Mesendoderm (in vitro differentiated cells): ENCODE data around the gene CD63.
A peak's percentile ranks its signal among the peaks of the same experiment; 100 is the strongest.

ENCODE experiments used
- DNase-seq: peaks from one replicate; pipeline ENCODE4 v3.0.0; 2013
- H2AK5ac ChIP-seq: 2 replicates; pipeline ENCODE4 v1.6.1; 2013; ENCODE audit warnings: low read length, inconsistent platforms
- H2BK120ac ChIP-seq: 2 replicates; pipeline ENCODE4 v1.6.1; 2013; ENCODE audit warnings: low read depth, mild to moderate bottlenecking, low read length, moderate library complexity, mixed read lengths
- H2BK15ac ChIP-seq: replicated peaks from 2 replicates; pipeline ENCODE4 v1.6.1; 2013; ENCODE audit warnings: low read depth, mild to moderate bottlenecking, moderate library complexity
- H2BK5ac ChIP-seq: 2 replicates; pipeline ENCODE4 v1.6.1; 2013; ENCODE audit warnings: low read length, inconsistent platforms
- H3K18ac ChIP-seq: 2 replicates; pipeline ENCODE4 v1.6.1; 2013; ENCODE audit warnings: mild to moderate bottlenecking, low read length, mixed read lengths
- H3K23ac ChIP-seq: one replicate; pipeline ENCODE4 v1.6.1; 2013; ENCODE audit warnings: low read length
- H3K27ac ChIP-seq: 2 replicates; pipeline ENCODE4 v1.5.1; 2013; ENCODE audit warnings: low read depth, mild to moderate bottlenecking, inconsistent platforms, low read length, moderate library complexity
- H3K27me3 ChIP-seq: 2 replicates; pipeline ENCODE4 v1.6.1; 2013; ENCODE audit warnings: low read length, control low read depth, mild to moderate bottlenecking, inconsistent platforms; ENCODE audit not compliant: insufficient read depth, poor library complexity
- H3K36me3 ChIP-seq: 2 replicates; pipeline ENCODE4 v1.6.1; 2013; ENCODE audit warnings: low read length, inconsistent platforms; ENCODE audit not compliant: control insufficient read depth, insufficient read depth
- H3K4ac ChIP-seq: one replicate; pipeline ENCODE4 v1.6.1; 2013; ENCODE audit warnings: low read depth, mild to moderate bottlenecking, low read length, moderate library complexity
- H3K4me1 ChIP-seq: 2 replicates; pipeline ENCODE4 v1.6.1; 2013; ENCODE audit warnings: low read depth, low read length, inconsistent platforms; ENCODE audit not compliant: control insufficient read depth
- H3K4me2 ChIP-seq: 2 replicates; pipeline ENCODE4 v1.6.1; 2013; ENCODE audit warnings: low read length
- H3K4me3 ChIP-seq: 2 replicates; pipeline ENCODE4 v1.5.1; 2013; ENCODE audit warnings: mild to moderate bottlenecking, low read length
- H3K56ac ChIP-seq: one replicate; pipeline ENCODE4 v1.6.1; 2013; ENCODE audit warnings: low read length
- H3K79me1 ChIP-seq: 2 replicates; pipeline ENCODE4 v1.6.1; 2013; ENCODE audit warnings: low read length, inconsistent platforms
- H3K79me2 ChIP-seq: 2 replicates; pipeline ENCODE4 v1.6.1; 2013; ENCODE audit warnings: mild to moderate bottlenecking, low read length; ENCODE audit not compliant: control insufficient read depth, insufficient read depth
- H3K9ac ChIP-seq: 2 replicates; pipeline ENCODE4 v1.6.1; 2013; ENCODE audit warnings: low read length, inconsistent platforms
- H4K5ac ChIP-seq: one replicate; pipeline ENCODE4 v1.6.1; 2013; ENCODE audit warnings: low read length
- H4K8ac ChIP-seq: one replicate; pipeline ENCODE4 v1.6.1; 2013; ENCODE audit warnings: low read depth, mild to moderate bottlenecking, control low read depth, low read length, moderate library complexity
- WGBS: extraction: QIAGEN DNeasy Blood & Tissue Kit; methylation state at CpG from one replicate; pipeline ENCODE4 v1.1.7; 2013; ENCODE audit warnings: low lambda C conversion rate, missing lambda C conversion rate; ENCODE audit not compliant: insufficient coverage; ENCODE audit errors: extremely low coverage; 5-methylcytosine and 5-hydroxymethylcytosine counted together

Gene CD63

DNA sequence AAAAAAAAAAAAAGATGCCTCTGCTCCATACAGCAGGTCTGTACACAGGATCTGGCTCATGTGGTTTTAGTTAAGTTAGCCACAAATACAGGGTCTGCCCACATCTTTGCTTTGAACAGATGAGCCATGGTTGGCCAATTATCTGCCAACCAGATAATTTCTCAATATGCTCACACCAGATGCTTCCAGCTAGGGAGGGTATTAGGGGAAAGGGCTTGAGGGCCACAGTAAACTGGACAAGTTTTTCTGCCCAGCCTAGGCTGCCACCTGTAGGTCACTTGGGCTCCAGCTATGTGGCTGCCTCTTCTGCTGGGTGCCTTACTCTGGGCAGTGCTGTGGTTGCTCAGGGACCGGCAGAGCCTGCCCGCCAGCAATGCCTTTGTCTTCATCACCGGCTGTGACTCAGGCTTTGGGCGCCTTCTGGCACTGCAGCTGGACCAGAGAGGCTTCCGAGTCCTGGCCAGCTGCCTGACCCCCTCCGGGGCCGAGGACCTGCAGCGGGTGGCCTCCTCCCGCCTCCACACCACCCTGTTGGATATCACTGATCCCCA, 7.8 kb downstream of the CD63 start:
- H3K23ac ChIP-seq = no peak overlapping the region
- no peaks in the 10 kb centered on the region for H3K79me2 ChIP-seq
- no peak overlapping the region for H2AK5ac ChIP-seq
- no peak overlapping the region for H3K4me3 ChIP-seq
- H3K56ac ChIP-seq = no peak overlapping the region
- no peak overlapping the region for H2BK15ac ChIP-seq
- H3K36me3 ChIP-seq = peaks cover 5% of the 10 kb centered on the region
- DNase-seq = no peak
- no peak overlapping the region for H2BK120ac ChIP-seq
- no peak overlapping the region for H3K9ac ChIP-seq
- H3K79me1 ChIP-seq = peaks cover 1% of the 10 kb centered on the region
- no peak overlapping the region for H4K8ac ChIP-seq
- no peak overlapping the region for H3K18ac ChIP-seq
- peaks cover 14% of the 10 kb centered on the region for H3K4me1 ChIP-seq
- H3K4ac ChIP-seq = no peak overlapping the region
- H4K5ac ChIP-seq = no peak overlapping the region
- no peak overlapping the region for H3K27ac ChIP-seq
- no peak overlapping the region for H2BK5ac ChIP-seq
- H3K27me3 ChIP-seq = no peaks in the 10 kb centered on the region
- H3K4me2 ChIP-seq = no peak overlapping the region
- WGBS = no CpG with 5 or more reads among the region's 9 CpGs

DNA sequence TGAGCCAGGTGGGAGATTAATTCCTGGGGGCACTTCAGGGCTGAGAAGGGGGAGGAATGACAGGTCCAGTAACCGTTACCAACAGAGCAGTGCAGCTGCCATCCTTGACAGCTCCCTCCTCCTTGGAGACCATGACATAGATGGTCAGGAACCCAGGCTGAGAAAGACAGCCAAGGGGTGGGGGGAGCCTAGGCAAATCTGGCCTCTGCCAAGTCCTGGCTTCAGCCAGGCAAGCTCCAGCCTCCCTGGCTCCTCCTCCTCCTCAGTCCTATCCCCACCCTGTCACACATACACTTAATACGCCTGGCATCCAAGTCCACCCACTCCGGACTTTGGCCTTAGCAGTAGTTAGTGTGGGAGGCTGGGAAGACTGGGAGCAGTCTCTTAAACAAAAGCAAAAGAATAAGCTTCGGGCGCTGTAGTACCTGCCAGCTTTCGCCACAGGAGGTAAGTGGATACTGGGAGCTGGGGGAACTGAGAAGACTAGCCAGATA, 8.7 kb downstream of the CD63 start, which contains the start of gene RDH5:
TSS of gene RDH5 (plus strand) at position 323 of the 494 bp plus-strand sequence. CDS start 792 bp downstream, outside the sequence.
- H3K4me3 ChIP-seq = no peak within 1 kb of the TSS
- no peak for DNase-seq

GRCh38 chr12:55719371-55719770, 9.4 kb downstream of the CD63 start:
- H4K8ac ChIP-seq = no peak overlapping the region
- no peak for DNase-seq
- no peak overlapping the region for H3K27ac ChIP-seq
- H3K79me1 ChIP-seq = no peaks in the 10 kb centered on the region
- peaks cover 17% of the 10 kb centered on the region for H3K4me1 ChIP-seq
- no peak overlapping the region for H3K18ac ChIP-seq
- H2AK5ac ChIP-seq = no peak overlapping the region
- no peak overlapping the region for H4K5ac ChIP-seq
- H3K4me2 ChIP-seq = no peak overlapping the region
- H3K9ac ChIP-seq = no peak overlapping the region
- no peak overlapping the region for H2BK5ac ChIP-seq
- no CpG with 5 or more reads among the region's 7 CpGs for WGBS
- H3K27me3 ChIP-seq = no peaks in the 10 kb centered on the region
- no peaks in the 10 kb centered on the region for H3K79me2 ChIP-seq
- no peak overlapping the region for H3K23ac ChIP-seq
- no peak overlapping the region for H2BK15ac ChIP-seq
- H3K4ac ChIP-seq = no peak overlapping the region
- H3K4me3 ChIP-seq = no peak overlapping the region
- H3K36me3 ChIP-seq = peaks cover 5% of the 10 kb centered on the region
- no peak overlapping the region for H3K56ac ChIP-seq
- no peak overlapping the region for H2BK120ac ChIP-seq

More for the DNA sequence above, 8.7 kb downstream of the CD63 start, which contains the start of gene RDH5:
- Histone ChIP-seq H3K27ac (no peak within 1 kb of the TSS), H3K56ac (no peak within 1 kb of the TSS), H3K79me2 (no peaks in the 10 kb centered on the region), H3K23ac (no peak within 1 kb of the TSS), H3K4me1 (peaks cover 17% of the 10 kb centered on the region), H2AK5ac (no peak within 1 kb of the TSS), H3K4me2 (no peak within 1 kb of the TSS), H4K5ac (no peak within 1 kb of the TSS), H2BK120ac (no peak within 1 kb of the TSS), H3K36me3 (peaks cover 5% of the 10 kb centered on the region), H4K8ac (no peak within 1 kb of the TSS), H3K27me3 (no peaks in the 10 kb centered on the region), H3K4ac (no peak within 1 kb of the TSS), H2BK15ac (no peak within 1 kb of the TSS), H3K9ac (no peak within 1 kb of the TSS), H2BK5ac (no peak within 1 kb of the TSS), H3K79me1 (no peaks in the 10 kb centered on the region), H3K18ac (no peak within 1 kb of the TSS)
- no CpG with 5 or more reads among the region's 6 CpGs for WGBS

GRCh38 chr12:55718624-55719275, 10.1 kb downstream of the CD63 start:
- Histone ChIP-seq H3K27me3 (no peaks in the 10 kb centered on the region), H3K79me2 (no peaks in the 10 kb centered on the region), H3K18ac (no peak overlapping the region), H3K23ac (no peak overlapping the region), H4K8ac (no peak overlapping the region), H3K9ac (peak overlapping the region; percentile 44), H2BK120ac (peak overlapping the region; percentile 34), H3K4me3 (no peak overlapping the region), H3K4me1 (peaks cover 17% of the 10 kb centered on the region), H3K27ac (peak overlapping the region; percentile 63), H3K79me1 (no peaks in the 10 kb centered on the region), H3K56ac (peak overlapping the region; percentile 85), H3K4me2 (no peak overlapping the region), H2BK15ac (no peak overlapping the region), H3K4ac (no peak overlapping the region), H3K36me3 (peaks cover 1% of the 10 kb centered on the region), H2AK5ac (no peak overlapping the region), H4K5ac (no peak overlapping the region), H2BK5ac (peak overlapping the region; percentile 48)
- no peak for DNase-seq
- no CpG with 5 or more reads among the region's 4 CpGs for WGBS

GRCh38 chr12:55718015-55718414, 10.8 kb downstream of the CD63 start:
- no peak overlapping the region for H3K4me3 ChIP-seq
- H3K9ac ChIP-seq = peak overlapping the region; percentile 44
- H2AK5ac ChIP-seq = no peak overlapping the region
- peak; percentile 87 for DNase-seq
- no CpG with 5 or more reads among the region's 4 CpGs for WGBS
- no peaks in the 10 kb centered on the region for H3K79me2 ChIP-seq
- H3K4ac ChIP-seq = peak overlapping the region; percentile 29
- H3K27me3 ChIP-seq = no peaks in the 10 kb centered on the region
- peak overlapping the region; percentile 38 for H3K23ac ChIP-seq
- H2BK5ac ChIP-seq = peak overlapping the region; percentile 48
- H2BK15ac ChIP-seq = no peak overlapping the region
- peak overlapping the region; percentile 63 for H3K27ac ChIP-seq
- no peak overlapping the region for H4K5ac ChIP-seq
- no peaks in the 10 kb centered on the region for H3K36me3 ChIP-seq
- H3K79me1 ChIP-seq = no peaks in the 10 kb centered on the region
- peaks cover 17% of the 10 kb centered on the region for H3K4me1 ChIP-seq
- H2BK120ac ChIP-seq = no peak overlapping the region
- no peak overlapping the region for H4K8ac ChIP-seq
- H3K18ac ChIP-seq = peak overlapping the region; percentile 76
- H3K4me2 ChIP-seq = no peak overlapping the region
- H3K56ac ChIP-seq = peak overlapping the region; percentile 85
